Lung (tissue), 12 donors: Measurements from ENCODE around the gene MRC2. TPM values are rescaled to one million over a fixed set of nuclear protein-coding genes. Genes with fewer than 3 reads are reported as not detected.
"Not testable (repeated sequence)": the region's sequence is repeated elsewhere in the genome, so short reads cannot be mapped to it uniquely, and the experiment has no call there.

Source experiments
- ATAC-seq: fragments of 200-7000 bp; cut with Tn5 transposase; one replicate; pipeline ENCODE4 v1.9.1; 2020; ENCODE audit warnings: moderate number of reproducible peaks; ENCODE audit not compliant: insufficient read depth, low FRiP score
- DNase-seq, 3 donors: peaks; one replicate each; pipeline ENCODE4 v3.0.0-alpha.2; 2013 to 2017
- H3K27ac ChIP-seq, 2 donors: one replicate each; pipeline ENCODE4 v1.5.1; 2013; ENCODE audit warnings: mild to moderate bottlenecking in 2 of 2, moderate library complexity in 2 of 2, control low read depth in 1 of 2, inconsistent platforms in 1 of 2, low read depth in 1 of 2, low read length in 1 of 2
- H3K27me3 ChIP-seq, 3 donors: one replicate each; pipeline ENCODE4 v1.5.1; 2013; ENCODE audit warnings: low read length in 2 of 3; ENCODE audit not compliant: control insufficient read depth in 3 of 3, insufficient read depth in 3 of 3
- H3K36me3 ChIP-seq, 4 donors: one replicate each; pipeline ENCODE4 v1.5.1; 2013; ENCODE audit warnings: low read length in 4 of 4, mild to moderate bottlenecking in 1 of 4, moderate library complexity in 1 of 4; ENCODE audit not compliant: control insufficient read depth in 4 of 4, insufficient read depth in 4 of 4
- H3K4me1 ChIP-seq, 5 donors: one replicate each; pipeline ENCODE4 v1.5.1; 2013; ENCODE audit warnings: low read length in 5 of 5, mild to moderate bottlenecking in 2 of 5, moderate library complexity in 1 of 5; ENCODE audit not compliant: control insufficient read depth in 5 of 5, insufficient read depth in 5 of 5
- H3K4me3 ChIP-seq: one replicate; pipeline ENCODE4 v1.5.1; 2013; ENCODE audit warnings: mild to moderate bottlenecking, control low read depth, moderate library complexity
- H3K9ac ChIP-seq, 2 donors: one replicate each; pipeline ENCODE4 v1.5.1; 2013; ENCODE audit warnings: low read length in 2 of 2, control low read depth in 1 of 2; ENCODE audit not compliant: insufficient read depth in 1 of 2
- H3K9me3 ChIP-seq, 4 donors: one replicate each; pipeline ENCODE4 v1.5.1; 2013; ENCODE audit warnings: low read length in 3 of 4, mild to moderate bottlenecking in 1 of 4, moderate library complexity in 1 of 4; ENCODE audit not compliant: control insufficient read depth in 4 of 4, insufficient read depth in 3 of 4
- CTCF ChIP-seq: IDR thresholded peaks from 2 replicates; pipeline ENCODE4 v1.5.1; 2012; ENCODE audit warnings: mild to moderate bottlenecking; ENCODE audit errors: control extremely low read depth, extremely low read depth
- WGBS, 2 donors: extraction: QIAGEN DNeasy Blood & Tissue Kit; methylation state at CpG; one replicate each; pipeline ENCODE4 v1.1.7; 2013; 5-methylcytosine and 5-hydroxymethylcytosine counted together
- polyA plus RNA-seq, 2 donors: library from polyadenylated mRNA; stranded (reverse); fragments of 200-250 nt; gene quantifications; one replicate each; pipeline ENCODE4 v1.2.1, GENCODE V29; 2013
- total RNA-seq, 2 donors: library from RNA; depleted of rRNA in 1 of 2; stranded (reverse); fragments of >200 nt in 1 of 2; gene quantifications; one replicate each; pipeline ENCODE4 v1.2.1, GENCODE V29; 2014 to 2021
- donor health status: control.
- donor health status: control.
- donor health status: Bipolar disorder and iron deficiency.
- donor health status: healthy.
- donor health status: DM: yes; HTN: yes; CAD: no.

MRC2 gene
- total and polyA plus RNA-seq, 4 donors, result 15.9 to 82.3 (median 68.5) TPM

- Histone ChIP-seq H3K27ac (no peak overlapping the region), H3K9ac (no peak overlapping the region), H3K4me3 (no peak overlapping the region), H3K36me3 (peaks cover 0 to 34% (median 10%) of the 10 kb centered on the region in 4 donors), H3K27me3 (no peaks in the 10 kb centered on the region), H3K4me1 (peaks cover 0 to 6% (median 4%) of the 10 kb centered on the region in 5 donors), H3K9me3 (no peaks in the 10 kb centered on the region)
- ATAC-seq (no peak), DNase-seq (no peak)
- no peak for TF ChIP-seq CTCF
- 88 to 90% methylated on average over 14 of the region's 14 CpGs for WGBS, 2 donors
Observed at GRCh38 chr17:62692721-62693431, 65.4 kb downstream of the MRC2 start.

- TF ChIP-seq CTCF, result no peak
- peaks cover 0 to 25% (median 3%) of the 10 kb centered on the region in 4 donors for H3K36me3 ChIP-seq
- H3K27ac ChIP-seq, result no peak overlapping the region
- H3K9me3 ChIP-seq, result no peaks in the 10 kb centered on the region
- peaks cover 0 to 6% (median 4%) of the 10 kb centered on the region in 5 donors for H3K4me1 ChIP-seq
- DNase-seq (no peak), ATAC-seq (no peak)
- no peak overlapping the region for H3K4me3 ChIP-seq
- WGBS, 2 donors, result 81 to 83% methylated on average over 19 of the region's 19 CpGs
- no peaks in the 10 kb centered on the region for H3K27me3 ChIP-seq
- H3K9ac ChIP-seq, result no peak overlapping the region
Observed at GRCh38 chr17:62693616-62694409, 66.3 kb downstream of the MRC2 start.

- DNase-seq, H3K9me3 ChIP-seq, H3K4me3 ChIP-seq, H3K27me3 ChIP-seq, ATAC-seq, H3K4me1 ChIP-seq, H3K9ac ChIP-seq, H3K27ac ChIP-seq: not testable (repeated sequence)
- peaks cover 0 to 20% (median 1%) of the 10 kb centered on the region in 4 donors for H3K36me3 ChIP-seq
- WGBS, 2 donors, result 83 to 84% methylated on average over 5 of the region's 5 CpGs
Observed at GRCh38 chr17:62695093-62695738, 67.7 kb downstream of the MRC2 start.

GRCh38 chr17:62696256-62696655 is 68.8 kb downstream of the MRC2 start:
- ATAC-seq (no peak), DNase-seq (no peak)
- peaks cover 0 to 16% (median under 1%) of the 10 kb centered on the region in 4 donors for H3K36me3 ChIP-seq
- no peak overlapping the region for H3K9ac ChIP-seq
- no peak overlapping the region for H3K27ac ChIP-seq
- no peak for TF ChIP-seq CTCF
- peaks cover 0 to 6% (median 4%) of the 10 kb centered on the region in 5 donors for H3K4me1 ChIP-seq
- WGBS, 2 donors, result 90 to 93% methylated on average over 10 of the region's 10 CpGs
- H3K4me3 ChIP-seq, result no peak overlapping the region
- H3K27me3 ChIP-seq, result no peaks in the 10 kb centered on the region
- H3K9me3 ChIP-seq, result no peaks in the 10 kb centered on the region
